ENCODE results near the gene HEPH.

GRCh38 chrX:66149519-66149918 lies 14.5 kb upstream of the HEPH start:
- TF ChIP-seq, protein P1, sequence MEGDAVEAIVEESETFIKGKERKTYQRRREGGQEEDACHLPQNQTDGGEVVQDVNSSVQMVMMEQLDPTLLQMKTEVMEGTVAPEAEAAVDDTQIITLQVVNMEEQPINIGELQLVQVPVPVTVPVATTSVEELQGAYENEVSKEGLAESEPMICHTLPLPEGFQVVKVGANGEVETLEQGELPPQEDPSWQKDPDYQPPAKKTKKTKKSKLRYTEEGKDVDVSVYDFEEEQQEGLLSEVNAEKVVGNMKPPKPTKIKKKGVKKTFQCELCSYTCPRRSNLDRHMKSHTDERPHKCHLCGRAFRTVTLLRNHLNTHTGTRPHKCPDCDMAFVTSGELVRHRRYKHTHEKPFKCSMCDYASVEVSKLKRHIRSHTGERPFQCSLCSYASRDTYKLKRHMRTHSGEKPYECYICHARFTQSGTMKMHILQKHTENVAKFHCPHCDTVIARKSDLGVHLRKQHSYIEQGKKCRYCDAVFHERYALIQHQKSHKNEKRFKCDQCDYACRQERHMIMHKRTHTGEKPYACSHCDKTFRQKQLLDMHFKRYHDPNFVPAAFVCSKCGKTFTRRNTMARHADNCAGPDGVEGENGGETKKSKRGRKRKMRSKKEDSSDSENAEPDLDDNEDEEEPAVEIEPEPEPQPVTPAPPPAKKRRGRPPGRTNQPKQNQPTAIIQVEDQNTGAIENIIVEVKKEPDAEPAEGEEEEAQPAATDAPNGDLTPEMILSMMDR (conservative IDR thresholded peaks at IDR 0.05; ENCODE audit: low read length): no peak
- no peak for TF ChIP-seq EZH2phosphoT487 (IDR thresholded peaks at IDR 0.05; ENCODE audit: borderline replicate concordance)

All from Loucy (cell line).